ENCODE results near the gene TPGS1.

Gene TPGS1

DNA sequence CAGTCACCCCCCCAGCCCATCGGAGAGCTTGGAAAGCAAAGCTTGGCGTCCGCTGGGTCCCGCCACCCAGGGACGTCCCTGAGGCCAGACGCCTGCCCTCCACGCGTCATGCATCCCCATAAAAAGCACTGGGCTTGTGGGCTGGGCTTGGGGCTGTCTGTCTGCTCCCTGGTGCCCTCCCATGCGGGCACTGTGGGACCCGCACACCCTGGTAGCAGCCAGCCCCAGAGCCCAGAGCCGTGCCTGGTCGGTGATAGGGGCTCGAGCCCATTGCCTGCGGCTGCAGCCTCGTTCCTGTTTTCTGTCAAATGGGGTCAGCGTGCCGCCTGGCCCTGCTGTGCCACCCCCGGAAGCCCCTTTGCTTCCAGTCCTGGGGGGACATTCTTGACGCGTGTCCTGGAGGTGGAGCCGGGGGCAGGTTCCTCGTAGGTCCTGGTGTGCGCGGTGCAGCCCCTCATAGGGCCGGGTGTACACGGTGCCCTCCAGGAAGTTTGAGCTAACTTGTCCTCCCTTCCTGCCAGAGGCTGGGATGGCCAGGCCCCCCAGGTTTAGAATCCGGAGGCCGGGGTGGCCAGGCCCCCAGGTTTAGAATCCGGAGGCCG is 32.2 kb downstream of the TPGS1 start:
- no peak for DNase-seq (ENCODE audit: low spot score)

DNA sequence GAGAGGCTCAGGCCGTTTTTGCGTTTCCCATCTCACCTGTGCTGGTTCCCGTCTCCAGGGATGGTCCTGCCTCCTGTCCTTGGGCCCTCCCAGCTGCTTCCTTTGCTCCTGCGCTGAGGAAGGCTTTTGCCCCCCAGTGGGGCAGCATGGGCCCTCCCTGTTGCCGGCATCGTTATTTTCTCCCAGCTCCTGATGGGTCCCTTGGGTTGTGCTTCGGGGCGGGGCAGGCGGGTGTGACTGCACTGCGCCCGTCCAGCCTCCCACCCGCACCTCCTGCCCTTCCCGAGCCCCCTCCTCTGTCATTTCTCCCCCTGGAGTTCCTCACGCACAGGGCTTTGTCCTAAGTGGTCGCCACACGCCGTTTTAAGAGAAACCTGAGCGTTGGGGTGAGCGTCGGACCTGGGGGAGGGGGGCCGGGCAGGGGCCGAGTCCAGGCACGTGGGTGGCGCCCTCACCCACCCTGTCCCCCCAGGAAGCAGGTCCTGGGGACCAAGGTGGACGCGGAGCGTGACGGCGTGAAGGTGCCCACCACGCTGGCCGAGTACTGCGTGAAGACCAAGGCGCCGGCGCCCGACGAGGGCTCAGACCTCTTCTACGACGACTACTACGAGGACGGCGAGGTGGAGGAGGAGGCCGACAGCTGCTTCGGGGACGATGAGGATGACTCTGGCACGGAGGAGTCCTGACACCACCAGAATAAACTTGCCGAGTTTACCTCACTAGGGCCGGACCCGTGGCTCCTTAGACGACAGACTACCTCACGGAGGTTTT is 33.8 kb downstream of the TPGS1 start:
- DNase-seq (ENCODE audit: low spot score): no peak

DNA sequence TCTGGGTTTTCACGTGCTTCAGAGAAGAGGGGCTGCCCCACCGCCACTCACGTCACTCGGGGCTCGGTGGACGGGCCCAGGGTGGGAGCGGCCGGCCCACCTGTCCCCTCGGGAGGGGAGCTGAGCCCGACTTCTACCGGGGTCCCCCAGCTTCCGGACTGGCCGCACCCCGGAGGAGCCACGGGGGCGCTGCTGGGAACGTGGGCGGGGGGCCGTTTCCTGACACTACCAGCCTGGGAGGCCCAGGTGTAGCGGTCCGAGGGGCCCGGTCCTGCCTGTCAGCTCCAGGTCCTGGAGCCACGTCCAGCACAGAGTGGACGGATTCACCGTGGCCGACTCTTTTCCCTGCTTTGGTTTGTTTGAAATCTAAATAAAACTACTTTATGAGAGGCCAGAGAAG is 34.4 kb downstream of the TPGS1 start:
- DNase-seq (ENCODE audit: low spot score): no peak

DNA sequence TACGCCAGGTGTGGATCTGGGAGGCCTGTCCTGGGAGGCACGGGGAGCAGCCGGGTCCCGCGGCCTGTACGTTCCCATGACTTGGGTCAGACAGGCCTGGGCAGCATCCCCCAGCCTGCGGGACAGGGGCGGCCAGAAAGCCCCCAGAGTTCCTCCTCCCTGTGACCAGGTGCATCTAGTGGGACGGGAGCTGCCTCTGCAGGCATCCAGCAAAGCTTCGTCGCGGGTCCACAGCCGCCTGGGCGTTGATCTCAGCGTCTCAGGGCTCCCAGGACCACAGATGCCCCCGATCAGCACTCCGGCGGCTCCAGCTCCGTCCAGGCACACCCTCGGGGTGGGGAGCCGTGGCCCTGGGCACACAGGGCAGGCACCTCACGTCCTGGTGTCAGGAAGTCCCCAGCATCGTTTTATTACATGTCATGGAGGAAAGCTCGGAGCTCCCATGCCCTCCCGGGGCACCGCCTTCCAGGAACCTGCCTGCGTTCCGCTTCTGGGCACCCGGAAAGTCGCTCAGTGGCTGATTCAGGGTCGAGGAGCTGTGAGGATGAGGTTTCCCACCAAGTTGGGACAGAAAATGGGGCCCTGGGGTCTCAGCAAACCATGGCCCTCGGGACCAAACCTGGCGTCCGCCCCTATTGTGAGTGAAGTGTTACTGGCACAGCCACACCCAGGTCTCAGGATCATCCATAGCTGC is 35.0 kb downstream of the TPGS1 start:
- no peak for DNase-seq (ENCODE audit: low spot score)

DNA sequence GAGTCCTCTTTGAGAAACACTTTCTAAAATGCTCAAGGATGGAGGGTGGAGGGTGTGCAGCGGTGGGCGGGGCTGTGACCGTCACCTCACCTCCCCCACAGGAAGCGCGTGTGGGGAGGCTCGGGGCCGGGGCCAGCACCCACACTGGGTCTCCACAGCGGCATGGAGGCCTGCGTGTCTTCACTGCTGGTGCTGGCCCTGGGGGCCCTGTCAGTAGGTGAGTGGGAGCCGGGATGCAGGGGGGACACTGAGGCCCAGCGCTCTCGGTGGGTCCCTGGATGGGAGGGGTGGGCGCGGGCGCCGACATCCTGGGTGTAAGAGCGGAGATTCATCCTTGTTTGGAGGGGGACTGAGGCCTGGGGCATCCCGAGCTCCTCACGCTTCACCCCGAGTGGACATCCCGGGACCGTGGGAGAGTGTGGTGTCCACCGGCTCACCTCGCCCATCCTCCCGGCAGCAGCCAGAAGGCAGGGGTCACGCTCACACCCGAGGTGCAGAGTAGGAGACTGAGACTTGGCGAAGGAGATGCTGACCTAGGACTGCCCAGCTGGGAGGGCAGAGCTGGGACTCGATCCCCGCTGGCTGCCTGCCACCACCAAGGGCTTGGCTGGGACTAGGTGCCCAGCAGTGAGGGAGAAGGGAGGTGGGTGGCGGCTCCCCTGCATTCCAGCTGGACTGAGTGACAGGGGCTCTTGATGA is 36.8 kb downstream of the TPGS1 start, which contains the start of gene GZMM:
Gene GZMM (plus strand): TSS at position 144 of the 699 bp plus-strand sequence. CDS start 19 bp downstream, at position 163.
- DNase-seq (ENCODE audit: low spot score): no peak

DNA sequence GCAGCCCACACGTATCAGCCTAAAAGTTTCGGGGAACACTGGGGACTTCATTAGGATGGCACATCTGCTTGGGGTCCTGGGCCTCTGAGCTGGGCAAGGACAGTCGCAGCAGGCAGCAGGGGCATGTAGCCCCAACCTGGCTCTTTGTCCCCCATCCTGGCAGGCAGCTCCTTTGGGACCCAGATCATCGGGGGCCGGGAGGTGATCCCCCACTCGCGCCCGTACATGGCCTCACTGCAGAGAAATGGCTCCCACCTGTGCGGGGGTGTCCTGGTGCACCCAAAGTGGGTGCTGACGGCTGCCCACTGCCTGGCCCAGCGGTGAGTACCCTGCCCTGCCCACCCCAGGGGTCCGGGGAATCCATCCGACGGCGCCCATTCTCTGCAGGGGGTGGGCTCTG is 39.8 kb downstream of the TPGS1 start:
- no peak for DNase-seq (ENCODE audit: low spot score)

DNA sequence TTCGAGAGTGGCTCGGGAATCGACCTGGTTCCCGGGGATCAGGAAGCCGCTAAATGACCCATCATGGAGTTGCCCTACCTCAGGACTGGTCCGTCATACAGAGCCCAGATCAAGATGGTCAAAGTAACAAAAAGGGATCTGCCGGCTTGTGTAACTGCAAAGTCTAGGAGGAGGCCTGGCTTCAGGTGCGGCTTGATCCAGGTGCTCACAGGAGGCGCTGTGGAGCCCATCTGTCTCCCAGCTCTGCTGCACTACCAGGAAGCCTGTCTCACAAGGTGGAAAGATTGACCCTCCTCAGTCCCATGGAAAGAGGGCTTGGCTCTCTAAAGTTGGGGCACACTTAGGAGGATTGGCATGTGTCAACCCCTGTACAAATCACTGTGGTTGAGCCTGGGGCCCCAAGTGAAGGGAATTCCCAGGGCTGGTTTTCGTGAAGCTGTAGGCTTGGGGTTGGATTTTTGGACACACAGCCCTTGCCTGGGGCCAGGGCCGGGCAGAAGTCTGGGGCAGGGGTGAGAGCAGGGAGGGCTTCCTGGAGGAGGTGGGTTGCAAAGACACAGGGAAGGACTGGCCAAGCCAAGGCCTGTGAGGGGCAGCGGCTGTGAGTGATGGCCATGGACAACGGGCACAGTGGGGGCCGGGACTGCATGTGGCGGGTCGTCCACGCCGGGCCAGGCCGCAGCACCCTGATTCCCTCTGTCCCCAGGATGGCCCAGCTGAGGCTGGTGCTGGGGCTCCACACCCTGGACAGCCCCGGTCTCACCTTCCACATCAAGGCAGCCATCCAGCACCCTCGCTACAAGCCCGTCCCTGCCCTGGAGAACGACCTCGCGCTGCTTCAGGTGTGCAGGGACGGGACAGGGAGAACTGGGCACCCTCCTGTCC is 40.8 kb downstream of the TPGS1 start:
- DNase-seq (ENCODE audit: low spot score): no peak

DNA sequence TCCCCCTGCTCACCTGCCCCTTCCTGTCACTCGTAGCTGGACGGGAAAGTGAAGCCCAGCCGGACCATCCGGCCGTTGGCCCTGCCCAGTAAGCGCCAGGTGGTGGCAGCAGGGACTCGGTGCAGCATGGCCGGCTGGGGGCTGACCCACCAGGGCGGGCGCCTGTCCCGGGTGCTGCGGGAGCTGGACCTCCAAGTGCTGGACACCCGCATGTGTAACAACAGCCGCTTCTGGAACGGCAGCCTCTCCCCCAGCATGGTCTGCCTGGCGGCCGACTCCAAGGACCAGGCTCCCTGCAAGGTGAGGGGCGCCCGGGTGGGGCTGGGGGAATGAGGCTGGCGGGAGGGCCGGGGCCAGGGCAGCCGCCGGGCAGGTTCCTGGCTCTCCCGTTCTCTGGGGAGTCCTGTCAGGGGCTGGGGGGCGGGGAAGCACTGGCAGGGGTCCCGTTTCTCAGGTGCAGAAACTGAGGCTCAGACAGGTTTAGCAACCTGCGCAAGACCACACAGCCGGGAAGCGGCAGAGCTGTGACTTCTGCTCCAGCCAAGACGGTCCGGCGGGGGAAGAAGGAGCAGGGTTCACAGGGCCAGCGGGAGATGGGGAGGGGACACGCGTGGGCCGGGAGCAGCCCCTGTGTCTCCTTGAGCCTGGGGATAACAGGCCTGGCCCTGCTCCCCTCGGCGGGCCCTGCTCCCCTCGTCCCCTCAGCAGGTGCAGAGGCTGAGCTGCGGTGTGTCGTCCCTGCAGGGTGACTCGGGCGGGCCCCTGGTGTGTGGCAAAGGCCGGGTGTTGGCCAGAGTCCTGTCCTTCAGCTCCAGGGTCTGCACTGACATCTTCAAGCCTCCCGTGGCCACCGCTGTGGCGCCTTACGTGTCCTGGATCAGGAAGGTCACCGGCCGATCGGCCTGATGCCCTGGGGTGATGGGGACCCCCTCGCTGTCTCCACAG is 41.9 kb downstream of the TPGS1 start:
- DNase-seq (ENCODE audit: low spot score): no peak

DNA sequence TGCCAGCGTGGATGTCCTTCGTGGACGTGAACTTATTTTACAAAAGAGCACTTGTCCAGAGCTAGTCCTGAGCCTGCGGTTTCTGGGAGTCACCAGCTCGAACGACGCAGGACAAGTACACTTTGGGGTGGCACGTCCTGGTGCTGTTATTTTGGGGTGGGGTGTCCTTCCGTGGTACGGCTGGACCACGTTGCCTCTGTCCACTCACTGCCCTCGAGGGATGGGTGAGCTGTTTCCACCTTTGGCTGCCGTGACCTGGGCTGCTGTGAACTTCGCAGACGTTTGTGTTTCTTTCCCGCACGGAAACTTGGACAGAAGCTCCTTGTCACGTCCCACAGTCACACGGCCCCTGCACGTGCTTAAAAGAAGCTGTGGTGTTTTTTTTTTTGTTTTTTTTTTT is 47.5 kb downstream of the TPGS1 start:
- no peak for DNase-seq (ENCODE audit: low spot score)

DNA sequence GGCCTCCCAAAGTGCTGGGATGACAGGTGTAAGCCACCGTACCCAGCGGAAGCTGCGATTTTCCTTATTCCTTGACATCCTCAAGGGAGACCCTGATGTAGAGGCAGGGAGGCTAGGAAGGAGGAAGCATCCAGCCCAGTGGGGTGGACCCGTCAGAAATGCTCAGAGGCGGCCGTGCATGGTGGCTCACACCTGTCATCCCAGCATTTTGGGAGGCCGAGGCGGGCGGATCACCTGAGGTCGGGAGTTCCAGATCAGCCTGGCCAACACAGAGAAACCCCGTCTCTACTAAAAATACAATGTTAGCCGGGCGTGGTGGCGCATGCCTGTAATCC is 48.1 kb downstream of the TPGS1 start:
- DNase-seq (ENCODE audit: low spot score): no peak

DNA sequence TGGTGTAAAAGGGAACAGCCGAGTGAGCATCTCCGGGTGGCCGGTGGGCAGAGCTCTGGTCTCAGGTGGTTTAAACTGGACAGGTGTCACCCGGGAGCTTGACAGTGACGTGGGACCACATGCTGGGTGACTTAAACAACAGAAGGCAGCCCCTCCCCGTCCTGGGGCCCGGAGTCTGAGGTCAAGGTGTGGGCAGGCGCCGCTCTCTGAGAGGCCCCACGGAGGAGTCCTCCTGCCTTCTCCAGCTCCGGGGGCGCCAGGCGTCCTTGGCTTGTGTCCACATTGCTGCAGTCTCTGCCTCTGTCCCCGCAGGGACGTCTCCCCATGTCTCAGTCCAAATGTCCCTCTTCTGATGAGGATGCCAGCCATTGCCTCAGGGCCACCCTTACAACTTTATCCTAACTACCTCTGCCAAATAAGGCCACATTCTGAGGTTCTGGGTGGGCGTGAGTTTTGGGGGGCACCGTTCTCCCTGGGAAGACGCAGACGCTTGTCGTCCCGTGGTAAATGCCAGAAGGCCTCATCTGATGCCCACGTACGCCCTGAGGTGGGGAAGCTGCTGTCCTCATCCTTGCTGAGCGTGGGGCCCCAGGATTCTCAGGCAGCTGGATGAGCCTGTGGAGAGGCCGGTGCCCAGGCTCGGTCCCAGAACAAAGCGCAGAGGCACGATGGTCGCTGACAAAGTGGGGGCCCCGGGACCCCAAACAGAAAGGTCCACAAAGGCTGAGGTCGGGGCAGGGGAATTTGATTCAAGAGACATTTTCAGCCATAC is 49.5 kb downstream of the TPGS1 start:
- no peak for DNase-seq (ENCODE audit: low spot score)

DNA sequence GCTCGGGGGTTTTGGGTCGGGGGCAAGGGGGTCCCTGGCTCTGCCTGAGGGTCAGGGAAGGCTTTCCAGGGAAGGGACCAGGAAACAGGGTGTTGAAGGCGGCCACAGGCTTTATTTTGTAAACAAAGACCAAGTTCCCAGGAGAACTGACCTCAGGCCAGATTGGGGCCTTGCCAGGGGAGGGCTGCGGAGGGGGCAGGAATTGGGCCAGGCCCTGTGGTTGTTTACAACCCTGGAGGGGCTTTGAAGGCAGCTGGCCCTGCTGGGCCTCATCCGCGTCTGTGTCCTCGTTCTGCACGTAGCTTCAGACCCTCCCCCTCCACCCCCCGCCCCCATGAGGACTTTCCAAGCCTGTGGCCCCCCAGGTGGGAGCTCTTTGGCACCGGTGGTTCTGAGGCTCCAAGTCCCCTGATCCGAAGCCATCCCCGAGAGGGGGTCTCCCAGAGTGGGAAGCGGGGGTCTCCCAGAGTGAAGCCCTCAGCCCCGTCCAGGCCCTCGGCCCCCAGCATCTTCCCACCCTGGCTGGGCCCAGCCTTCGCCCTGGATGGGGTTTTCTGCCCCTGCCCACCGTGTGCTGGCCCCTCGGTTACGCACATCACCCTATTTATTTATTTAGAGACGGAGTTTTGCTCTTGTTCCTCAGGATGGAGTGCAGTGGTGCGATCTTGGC is 51.6 kb downstream of the TPGS1 start:
- DNase-seq (ENCODE audit: low spot score): no peak

DNA sequence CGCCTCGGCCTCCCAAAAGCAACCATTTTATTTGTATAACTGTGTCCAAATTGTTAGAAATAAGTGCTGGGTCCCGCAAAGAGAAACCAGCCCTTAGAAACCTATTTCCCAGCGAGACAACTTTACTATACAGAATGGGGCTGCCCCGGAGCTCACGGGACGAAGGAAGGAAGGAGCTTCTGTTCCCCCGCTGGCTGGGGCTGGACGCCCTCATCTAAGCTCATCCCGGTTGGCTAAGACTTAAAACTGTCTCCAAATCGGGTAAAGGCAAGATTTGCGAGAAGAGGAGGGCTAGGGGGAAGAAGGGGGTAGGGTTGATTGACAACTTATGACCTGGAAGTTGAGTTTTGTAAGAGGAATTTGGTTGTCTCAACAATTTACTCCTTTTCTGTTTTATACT is 52.8 kb downstream of the TPGS1 start:
- no peak for DNase-seq (ENCODE audit: low spot score)

DNA sequence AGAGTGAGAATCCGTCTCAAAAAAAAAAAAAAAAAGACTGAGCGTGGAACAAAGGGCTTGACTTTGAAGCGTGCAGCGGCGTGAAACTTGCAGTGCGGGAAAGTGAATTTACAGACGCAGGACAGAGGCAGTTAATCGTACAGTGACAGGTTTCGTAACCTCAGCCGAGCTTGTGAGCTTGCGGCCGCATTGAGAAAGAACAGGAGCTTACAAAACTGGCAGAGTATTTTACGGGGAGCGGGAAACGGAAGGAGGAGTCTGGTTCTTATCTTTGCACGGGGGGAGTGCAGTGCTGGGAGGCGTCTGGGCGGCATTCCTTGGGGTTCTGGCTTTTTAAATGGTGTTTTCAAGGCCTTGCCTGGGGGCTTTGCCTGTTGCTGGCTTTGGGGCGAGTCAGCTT is 59.1 kb downstream of the TPGS1 start:
- DNase-seq (ENCODE audit: low spot score): no peak

DNA sequence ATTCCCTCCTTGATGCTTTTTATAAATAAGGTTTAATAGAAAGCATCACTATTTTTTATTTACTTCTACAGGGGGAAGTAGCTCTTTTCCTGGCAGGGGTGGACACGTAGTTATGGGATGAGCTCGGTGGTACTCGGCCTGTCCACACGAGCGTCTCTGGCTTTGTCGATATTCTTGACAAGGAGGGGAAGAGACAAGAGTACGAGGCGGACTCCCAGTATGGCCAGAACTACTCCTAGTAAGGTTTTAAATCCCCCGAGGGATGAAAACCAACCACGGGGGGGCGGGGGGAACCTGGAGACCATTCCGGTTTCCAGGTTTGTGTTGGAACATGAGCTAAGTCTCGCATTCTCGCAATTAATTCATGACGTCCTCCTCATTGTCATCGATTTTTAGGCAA is 59.5 kb downstream of the TPGS1 start:
- no peak for DNase-seq (ENCODE audit: low spot score)

DNA sequence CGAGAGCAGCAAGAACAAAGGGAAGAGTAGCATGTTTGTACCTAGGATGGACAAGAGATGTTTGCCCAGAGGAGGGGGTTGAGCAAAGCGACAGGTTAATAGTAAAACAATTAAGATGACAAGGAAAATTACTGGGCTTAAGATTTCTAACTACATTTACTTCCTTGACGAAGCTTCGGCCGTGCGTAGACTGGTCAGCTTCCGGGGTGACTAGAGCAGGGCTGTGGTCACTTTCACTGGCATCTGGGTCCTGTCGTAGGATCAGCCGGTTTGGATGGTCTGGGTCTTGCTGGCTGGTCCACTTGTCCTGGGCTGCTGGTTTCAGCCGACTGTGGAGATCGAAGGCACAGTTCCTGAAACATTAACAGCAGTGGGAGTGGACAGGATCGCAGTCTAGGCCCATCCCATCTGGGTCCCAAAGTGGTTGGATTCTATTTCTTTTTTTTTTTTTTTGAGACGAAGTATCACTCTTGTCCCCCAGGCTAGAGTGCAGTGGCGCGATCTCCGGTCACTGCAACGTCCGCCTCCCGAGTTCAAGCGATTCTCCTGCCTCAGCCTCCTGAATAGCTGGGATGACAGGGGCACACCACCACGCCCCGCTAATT is 60.1 kb downstream of the TPGS1 start:
- DNase-seq (ENCODE audit: low spot score): no peak

Measured in COLO829 (cell line).